Activated CD8-positive, alpha-beta memory T cell treated with anti-CD3 and anti-CD28 coated beads, Interleukin-2, amount 50 U/mL, for 4 hours (primary cell): Measurements from ENCODE around the gene TNFRSF1A.
"Not testable (repeated sequence)": the region's sequence is repeated elsewhere in the genome, so short reads cannot be mapped to it uniquely, and the experiment has no call there.

ENCODE experiments used
- DNase-seq: peaks from one replicate; pipeline ENCODE4 v3.0.0-alpha.2; 2020

TNFRSF1A gene

GRCh38 chr12:6355491-6356373, 13.9 kb upstream of the TNFRSF1A start:
- DNase-seq, result no peak

- DNase-seq, result no peak
These were observed 12.9 kb upstream of the TNFRSF1A start for GRCh38 chr12:6354495-6355393.

- DNase-seq, result no peak
These were observed 10.6 kb upstream of the TNFRSF1A start for GRCh38 chr12:6352193-6353173.

GRCh38 chr12:6351622-6352021, 9.7 kb upstream of the TNFRSF1A start:
- DNase-seq, result no peak

- DNase-seq, result no peak
These were observed 5.8 kb upstream of the TNFRSF1A start for GRCh38 chr12:6347367-6348338.

GRCh38 chr12:6346942-6347341, 5.1 kb upstream of the TNFRSF1A start:
- no peak for DNase-seq

GRCh38 chr12:6346235-6346832, 4.5 kb upstream of the TNFRSF1A start:
- no peak for DNase-seq

- DNase-seq, result peak; percentile 59
These were observed 3.6 kb upstream of the TNFRSF1A start for GRCh38 chr12:6345319-6346091.

- not testable (repeated sequence) for DNase-seq
These were observed 2.3 kb upstream of the TNFRSF1A start for GRCh38 chr12:6344101-6344660.

GRCh38 chr12:6343518-6343917, 1.6 kb upstream of the TNFRSF1A start:
- DNase-seq, result no peak

- no peak for DNase-seq
These were observed 439 bp upstream of the TNFRSF1A start for GRCh38 chr12:6342140-6342889.

- DNase-seq, result no peak
These were observed 995 bp downstream of the TNFRSF1A start for GRCh38 chr12:6340745-6341416.

- DNase-seq, result no peak
These were observed 1.7 kb downstream of the TNFRSF1A start for GRCh38 chr12:6340032-6340638.

- no peak for DNase-seq
These were observed 2.9 kb downstream of the TNFRSF1A start for GRCh38 chr12:6338955-6339354.

GRCh38 chr12:6338536-6338935, 3.3 kb downstream of the TNFRSF1A start:
- not testable (repeated sequence) for DNase-seq

GRCh38 chr12:6337958-6338433, 3.9 kb downstream of the TNFRSF1A start:
- DNase-seq, result no peak
